ENCODE measurements around the gene SMAD7.

SMAD7 gene

DNA sequence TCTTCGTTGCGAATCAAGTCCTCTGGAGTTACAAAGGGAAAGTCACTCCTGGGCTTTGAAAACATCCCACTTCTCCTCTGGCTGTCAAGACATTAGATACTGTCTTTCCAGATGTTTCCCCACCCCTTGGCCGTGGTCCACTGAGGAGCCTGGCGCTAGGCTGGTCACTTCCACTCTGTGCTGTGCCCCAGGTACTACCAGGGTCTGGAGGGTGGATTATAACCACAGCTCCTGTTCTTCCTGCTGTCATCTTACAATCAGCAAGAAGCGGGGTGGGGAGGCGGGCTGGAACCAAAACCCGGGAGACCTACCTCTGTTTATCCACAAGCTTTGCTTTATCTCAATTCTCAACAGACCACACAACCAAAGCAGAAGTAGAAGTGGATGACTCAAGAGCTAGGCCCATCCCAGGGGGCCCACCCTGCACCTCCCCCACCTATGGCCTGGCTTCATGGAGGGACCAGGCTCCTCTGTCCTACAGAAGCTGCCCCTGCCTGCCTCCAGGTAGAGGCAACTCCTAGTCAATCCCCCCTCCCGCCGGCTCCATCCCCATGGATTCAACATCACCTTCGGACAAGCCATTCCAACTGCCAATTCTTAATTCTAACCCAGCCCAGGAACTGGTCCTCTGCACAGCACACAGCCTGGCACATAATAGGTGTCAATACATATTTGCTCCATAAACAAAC is 17.8 kb downstream of the SMAD7 start:
- no peak for DNase-seq (ENCODE audit: low read depth in 2 of 3, low spot score in 1 of 3)

DNA sequence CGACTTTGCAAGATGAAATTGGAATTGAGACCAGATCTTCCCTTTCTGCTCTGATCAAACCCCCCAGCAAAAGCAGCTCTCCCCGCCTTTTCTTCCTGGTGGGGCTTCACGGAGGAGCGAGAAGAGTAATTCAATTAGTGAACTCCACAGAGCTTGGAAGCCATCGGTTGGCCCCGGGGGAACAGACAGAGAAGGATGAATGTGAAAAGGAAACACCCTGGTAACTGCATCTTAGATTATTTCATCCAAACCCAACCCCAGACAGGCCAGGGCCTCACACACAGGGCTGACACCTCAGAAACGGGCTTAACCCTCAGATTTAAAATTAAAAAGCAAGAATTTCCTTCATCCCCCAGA is 18.3 kb downstream of the SMAD7 start:
- no peak for DNase-seq (ENCODE audit: low read depth in 2 of 3, low spot score in 1 of 3)

DNA sequence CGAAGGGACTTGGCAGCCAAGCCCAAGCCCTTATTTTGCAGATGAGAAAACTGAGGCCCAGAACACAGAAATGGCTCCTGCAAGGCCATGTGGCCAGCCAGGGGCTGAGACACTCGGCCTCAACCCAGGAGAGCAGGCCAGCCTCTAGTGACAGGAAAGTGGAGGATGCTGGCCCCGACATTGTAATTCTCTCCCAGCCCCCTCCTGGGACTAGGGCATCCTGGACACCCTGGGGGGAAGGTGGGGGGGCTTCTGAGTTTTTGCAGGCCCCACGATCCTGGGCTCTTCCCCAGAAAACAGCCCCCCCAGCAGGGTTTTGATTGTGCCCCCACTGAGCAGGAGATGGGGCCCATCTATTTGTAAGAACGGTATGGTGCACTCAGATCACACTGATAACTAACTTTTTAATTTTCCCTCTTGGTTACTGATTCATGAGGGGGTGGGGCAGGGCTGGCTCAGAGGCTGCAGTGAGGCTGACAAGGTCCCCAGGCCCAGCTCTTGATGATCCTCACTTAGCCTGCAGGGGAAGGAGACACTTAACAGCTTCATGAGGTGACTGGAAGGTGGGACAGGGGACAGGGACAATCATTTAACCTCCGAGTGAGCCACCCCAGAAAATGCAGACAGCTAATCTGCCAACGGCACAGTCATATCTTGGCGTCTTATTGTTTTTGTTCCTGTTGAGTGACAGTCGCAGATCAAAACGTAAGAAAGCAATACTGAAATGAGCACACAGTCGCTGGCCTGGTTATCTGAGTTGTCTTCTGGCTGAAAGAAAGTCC is 18.9 kb downstream of the SMAD7 start:
- peak in 1 of 3 donors; percentile 48 for DNase-seq (ENCODE audit: low read depth in 2 of 3, low spot score in 1 of 3)

DNA sequence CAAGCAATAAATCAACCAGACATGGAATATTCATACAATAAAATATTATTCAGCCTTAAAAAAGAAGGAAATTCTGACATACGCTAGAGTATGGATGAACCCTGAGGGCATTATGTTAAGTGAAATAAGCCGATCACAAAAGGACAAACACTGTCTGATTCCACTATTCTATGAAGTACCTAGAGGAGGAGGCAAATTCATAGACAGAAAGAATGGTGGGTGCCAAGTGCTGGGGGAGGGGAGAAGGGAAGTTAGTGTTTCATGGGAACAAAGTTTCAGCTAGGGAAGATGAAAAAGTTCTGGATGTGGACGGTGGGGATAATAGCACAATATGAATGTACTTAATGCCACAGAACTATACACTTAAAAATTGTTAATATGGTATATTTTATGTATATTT is 19.8 kb downstream of the SMAD7 start:
- DNase-seq (ENCODE audit: low read depth in 2 of 3, low spot score in 1 of 3) = no peak

DNA sequence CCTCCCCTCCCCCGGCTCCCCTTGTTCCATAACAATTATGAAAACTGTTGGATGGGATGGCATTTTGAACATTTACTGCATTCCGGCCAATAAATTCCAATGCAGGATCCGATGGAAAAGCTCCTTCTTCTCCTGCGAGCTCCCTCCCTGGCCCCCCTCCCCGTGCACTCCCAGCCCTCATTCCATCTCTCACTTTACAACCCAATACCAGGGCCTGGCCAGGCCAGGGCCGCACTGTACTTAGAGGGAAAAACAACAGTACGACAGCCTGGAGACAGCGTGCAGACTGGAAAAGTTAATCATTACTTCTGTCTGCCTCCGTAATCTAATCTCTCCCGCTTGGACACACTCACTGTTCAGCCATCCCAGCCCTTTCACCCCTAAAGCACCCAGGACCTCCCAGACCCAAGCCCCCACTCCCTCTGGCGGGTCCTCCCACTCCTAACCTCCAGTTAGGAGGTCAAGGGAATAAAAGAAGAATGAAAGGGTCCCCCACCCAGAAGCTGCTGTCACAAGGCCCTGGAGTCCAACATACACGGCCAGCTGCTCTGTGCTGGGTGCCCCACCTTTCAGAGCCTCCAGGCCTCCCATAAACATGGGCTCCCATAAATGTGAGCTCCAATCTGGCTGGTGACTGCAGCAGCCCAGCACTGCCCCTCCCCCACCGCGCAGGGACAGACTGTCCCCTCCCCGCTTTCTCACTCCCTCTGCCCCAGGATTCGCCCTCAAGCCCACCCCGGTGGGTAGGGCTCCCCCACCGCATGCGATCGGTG is 20.6 kb downstream of the SMAD7 start:
- no peak for DNase-seq (ENCODE audit: low read depth in 2 of 3, low spot score in 1 of 3)

DNA sequence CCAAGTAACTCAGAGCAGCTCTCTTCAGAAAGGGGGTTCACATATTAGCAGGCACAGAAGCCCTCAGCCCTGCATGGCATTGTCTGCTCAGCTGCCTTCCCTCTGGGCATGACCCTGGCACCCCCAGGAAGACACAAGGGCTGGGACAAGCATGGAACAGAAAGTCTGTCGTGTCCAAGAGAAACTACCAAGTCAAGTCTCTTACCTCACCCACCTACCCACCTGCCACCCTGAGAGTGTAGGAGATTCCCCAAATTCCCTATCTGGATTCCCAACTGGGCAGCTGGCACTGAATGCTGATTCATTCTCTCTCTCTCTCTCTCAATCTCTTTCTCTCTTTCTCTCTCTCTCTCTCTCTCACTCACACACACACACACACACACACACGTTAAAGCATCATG is 21.6 kb downstream of the SMAD7 start:
- DNase-seq (ENCODE audit: low read depth in 2 of 3, low spot score in 1 of 3) = no peak

DNA sequence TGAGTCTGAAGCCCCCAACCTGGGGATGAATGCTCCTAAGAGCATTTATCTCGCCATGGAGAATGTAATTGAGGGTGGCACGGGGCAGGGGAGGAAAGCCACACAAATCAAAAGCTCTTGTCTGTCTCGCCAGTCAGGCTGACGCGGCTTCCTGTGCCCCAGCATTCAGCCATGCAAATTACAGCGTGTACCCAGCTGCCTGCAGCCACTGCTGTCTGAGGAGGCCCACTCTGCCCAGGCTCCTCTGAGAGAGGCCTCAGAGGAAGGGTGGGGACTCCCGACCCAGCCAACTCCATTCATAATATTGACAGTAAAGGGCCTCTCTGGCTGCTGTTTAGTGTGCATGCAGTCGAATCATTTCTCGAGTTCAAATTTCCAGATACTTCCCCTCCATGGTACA is 22.0 kb downstream of the SMAD7 start:
- peak in 1 of 3 donors; percentile 50 for DNase-seq (ENCODE audit: low read depth in 2 of 3, low spot score in 1 of 3)

DNA sequence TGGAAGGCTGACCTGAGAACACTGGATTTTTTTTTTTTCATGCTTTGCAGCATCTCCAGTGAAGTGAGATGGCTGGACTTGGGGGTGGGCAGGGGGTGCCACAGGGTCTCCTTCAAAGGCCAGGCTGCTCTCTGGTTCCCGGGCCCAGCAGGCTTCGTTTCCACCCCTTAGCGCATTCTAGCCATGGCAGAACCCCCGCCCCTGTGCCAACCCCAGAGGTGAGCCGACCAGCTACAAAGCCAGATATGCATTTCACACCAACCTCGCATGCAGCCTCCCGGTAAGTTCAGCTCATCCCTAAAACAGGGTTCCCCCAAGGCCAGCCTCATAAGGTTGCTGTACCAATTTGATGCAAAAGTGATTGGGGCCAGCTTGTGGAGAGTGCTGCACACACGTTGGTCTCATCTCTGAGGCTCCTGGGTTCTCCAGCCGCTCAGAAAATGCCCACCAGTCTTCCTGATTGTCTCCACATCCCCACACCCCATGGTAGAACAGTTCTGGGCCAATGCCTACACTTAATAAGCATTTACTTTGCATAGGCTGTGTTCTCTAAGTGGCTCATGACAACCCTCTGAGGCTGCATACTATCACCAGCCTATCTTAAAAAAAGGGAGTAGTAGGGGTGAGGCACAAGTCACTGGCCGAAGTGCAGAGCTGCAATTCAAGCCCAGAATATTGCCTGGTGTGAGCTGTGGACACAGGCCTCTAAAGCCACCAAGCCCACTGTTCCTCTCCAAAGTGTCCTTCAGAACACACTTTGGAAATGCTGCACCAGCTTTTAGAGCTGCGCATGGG is 23.3 kb downstream of the SMAD7 start:
- DNase-seq (ENCODE audit: low read depth in 2 of 3, low spot score in 1 of 3) = no peak

DNA sequence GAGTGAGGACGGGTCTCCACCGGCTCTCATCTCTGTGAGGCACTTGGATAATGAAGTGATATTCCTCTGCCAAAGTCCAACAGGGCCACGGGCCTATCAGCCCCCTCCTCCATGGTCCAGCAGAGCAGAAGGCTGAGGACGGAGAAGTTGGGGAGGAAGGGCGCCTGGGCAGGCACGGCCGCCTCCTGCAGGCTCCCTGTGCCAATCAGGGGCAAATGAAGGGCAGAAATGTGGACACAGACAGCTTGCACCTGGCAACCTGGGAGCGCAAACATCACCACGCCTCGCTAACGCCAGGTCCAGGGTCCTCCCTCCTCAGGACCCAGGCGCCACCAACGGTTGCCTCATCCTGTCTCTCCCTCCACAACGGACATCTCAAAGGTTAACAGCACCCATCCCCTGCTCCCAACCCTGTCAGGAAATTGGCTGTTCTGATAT is 24.3 kb downstream of the SMAD7 start:
- no peak for DNase-seq (ENCODE audit: low read depth in 2 of 3, low spot score in 1 of 3)

DNA sequence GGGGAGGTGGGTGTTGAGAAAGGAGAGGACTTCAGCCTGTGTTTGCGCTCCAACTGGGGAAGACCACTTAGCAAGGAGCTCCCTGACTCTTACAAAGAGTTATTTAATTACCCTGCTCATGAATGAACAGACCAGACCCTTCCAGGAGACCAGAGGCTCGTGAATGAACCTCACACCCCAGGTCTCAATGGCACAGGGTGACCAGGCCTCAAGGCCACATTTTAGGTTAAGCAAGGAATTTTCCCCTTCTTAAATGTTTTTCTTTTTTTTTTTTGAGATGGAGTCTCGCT is 25.3 kb downstream of the SMAD7 start:
- DNase-seq (ENCODE audit: low read depth in 2 of 3, low spot score in 1 of 3) = no peak

DNA sequence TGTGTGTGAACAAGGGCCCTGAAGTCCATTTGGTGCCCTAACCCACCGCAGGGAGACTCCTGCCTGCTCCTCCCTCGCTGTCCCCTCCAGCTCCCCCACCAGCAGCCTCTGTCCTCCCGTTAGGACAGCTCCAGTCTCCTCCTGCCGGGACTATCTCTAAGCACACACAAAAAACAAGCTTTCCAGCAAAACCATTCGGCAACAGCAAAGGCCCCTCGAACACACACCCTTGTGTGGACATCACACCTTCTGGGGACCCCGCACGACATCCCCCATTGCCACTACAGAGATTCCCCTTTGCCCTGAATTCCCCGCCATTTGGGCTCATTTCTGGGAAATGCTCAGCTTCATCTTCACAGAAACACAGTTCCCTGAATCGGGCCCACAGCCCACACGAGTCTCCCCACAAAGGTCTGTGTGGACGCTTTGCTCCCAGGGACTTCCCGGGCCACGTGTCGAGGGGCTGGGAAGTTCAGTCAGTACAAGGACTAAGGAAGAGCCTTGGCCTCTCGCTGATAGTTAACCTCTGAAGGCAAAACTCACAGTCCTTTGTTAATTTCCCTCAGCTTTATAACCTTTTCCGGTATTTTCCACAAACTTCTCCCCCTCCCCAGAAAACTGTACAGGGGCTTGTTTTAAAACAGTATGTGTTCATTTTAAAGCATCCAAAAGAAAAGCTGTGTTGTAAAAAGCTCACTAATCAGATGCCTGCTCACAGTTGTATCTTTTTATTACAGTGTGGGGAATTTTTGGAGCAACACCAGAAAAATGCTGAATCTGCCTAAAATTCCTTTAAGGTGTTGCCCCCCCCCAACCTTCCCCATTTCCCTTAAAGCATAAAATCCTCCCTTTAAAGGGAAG is 25.9 kb downstream of the SMAD7 start:
- no peak for DNase-seq (ENCODE audit: low read depth in 2 of 3, low spot score in 1 of 3)

DNA sequence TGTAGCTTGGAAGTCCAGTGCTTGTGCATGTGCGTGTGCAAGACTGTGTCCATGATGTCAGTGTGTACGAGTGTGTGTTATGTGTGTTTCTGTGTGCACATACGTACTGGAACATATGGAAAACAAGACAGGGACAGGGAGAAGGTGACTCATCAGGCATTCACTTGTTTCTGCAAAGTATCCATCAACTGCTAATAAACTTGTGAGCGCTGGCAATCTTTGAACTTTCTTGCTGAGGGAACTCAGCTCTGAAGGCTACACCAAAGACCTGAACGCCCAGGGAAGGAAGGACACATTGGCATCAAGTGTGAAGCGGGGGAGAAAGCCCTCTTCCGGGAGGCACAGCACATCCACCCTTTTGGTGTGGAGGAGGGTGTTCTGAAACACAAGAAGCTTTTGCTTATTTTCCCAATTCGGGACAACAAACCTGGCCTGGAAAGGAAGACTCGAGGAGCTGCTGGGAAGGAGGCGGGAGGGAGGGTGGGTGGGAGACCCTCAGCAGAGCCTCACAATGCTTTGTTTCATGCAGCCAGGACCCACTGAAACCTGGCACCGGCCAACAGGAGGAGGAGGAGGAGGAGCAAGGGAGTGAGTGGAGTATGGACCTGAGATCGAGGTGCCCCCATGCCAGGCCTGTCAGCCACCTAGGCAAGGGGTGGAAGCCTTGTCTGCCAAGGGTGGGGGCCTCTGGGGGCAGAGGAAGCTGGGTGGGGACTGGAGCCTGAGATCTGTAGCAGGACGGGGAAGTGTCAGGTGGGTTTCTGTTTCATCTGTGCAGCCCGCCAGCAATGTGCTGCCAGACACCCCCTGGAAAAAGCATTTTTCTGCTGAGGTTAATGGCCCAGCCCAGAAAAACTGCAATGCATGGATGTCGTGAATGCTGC is 26.8 kb downstream of the SMAD7 start:
- DNase-seq (ENCODE audit: low read depth in 2 of 3, low spot score in 1 of 3) = no peak

DNA sequence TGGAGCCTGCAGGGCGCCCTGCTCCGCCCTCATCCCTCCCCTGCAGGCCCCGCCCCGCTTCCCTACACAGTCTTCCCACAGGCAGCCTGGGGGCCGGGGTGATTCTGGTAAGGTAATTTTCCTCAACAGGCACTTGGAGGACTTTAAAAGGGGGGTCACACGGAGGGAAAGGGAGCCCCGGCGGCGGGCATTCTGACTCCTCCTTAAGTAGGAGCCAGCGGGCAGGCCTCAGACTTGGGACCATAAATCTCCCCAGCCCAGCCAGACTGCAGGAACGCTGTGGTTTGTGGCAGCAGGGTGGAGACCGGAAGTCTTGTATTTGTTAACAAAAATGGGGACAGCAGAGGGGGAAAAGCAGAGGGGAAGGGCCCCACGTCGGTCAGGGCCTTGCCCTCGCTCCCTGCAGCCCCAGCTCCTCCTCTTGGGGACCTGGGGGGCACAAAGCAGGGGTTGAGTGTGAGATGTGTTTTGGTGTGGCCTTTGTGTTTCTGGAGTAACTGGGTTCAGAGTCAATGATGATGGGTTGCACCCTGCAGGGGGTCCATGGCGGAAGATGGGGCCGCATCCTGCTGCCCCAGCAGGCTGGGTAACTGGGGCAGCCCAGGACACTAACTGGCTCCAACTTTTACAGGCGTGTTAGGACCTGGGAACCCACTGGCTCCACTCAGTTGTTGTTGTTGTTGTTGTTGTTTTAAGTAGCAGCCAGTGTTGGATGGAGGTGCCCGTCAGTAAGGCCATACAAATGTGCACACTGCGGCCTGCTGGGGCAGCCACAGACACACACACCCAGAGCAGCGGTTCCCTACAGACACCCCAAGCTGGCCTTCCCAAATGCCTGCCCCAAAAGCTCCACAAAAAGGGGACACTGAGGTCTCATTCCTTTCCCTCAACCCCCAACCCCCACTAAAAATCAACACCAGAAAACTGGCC is 27.7 kb downstream of the SMAD7 start:
- no peak for DNase-seq (ENCODE audit: low read depth in 2 of 3, low spot score in 1 of 3)

DNA sequence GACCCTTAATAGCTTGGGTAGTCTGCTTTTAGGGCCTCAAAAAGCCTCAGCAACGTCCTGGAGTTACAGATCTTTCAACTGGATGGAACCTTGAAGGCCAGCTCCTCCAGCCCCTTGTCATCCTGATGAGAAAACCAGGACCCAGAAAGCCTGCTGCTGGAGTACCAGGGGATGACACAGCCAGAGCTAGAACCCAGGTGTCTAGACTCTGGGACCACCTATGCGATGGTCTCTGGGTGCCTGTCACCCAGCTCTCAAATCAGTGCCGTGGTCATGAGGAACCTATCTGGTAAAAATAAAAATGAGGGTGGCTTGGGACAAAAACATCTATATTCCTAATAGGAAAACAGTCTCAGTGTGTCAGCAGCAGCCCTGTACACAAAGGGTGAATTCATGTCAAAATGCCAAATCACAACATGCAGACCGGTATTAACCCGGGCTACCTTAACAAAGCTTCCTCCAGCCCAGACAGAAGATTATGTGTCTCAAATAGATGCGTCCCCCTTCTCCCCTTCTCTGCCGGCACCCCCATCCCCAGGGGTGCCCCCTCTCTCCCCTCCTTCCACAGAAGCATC is 28.5 kb downstream of the SMAD7 start:
- DNase-seq (ENCODE audit: low read depth in 2 of 3, low spot score in 1 of 3) = no peak

DNA sequence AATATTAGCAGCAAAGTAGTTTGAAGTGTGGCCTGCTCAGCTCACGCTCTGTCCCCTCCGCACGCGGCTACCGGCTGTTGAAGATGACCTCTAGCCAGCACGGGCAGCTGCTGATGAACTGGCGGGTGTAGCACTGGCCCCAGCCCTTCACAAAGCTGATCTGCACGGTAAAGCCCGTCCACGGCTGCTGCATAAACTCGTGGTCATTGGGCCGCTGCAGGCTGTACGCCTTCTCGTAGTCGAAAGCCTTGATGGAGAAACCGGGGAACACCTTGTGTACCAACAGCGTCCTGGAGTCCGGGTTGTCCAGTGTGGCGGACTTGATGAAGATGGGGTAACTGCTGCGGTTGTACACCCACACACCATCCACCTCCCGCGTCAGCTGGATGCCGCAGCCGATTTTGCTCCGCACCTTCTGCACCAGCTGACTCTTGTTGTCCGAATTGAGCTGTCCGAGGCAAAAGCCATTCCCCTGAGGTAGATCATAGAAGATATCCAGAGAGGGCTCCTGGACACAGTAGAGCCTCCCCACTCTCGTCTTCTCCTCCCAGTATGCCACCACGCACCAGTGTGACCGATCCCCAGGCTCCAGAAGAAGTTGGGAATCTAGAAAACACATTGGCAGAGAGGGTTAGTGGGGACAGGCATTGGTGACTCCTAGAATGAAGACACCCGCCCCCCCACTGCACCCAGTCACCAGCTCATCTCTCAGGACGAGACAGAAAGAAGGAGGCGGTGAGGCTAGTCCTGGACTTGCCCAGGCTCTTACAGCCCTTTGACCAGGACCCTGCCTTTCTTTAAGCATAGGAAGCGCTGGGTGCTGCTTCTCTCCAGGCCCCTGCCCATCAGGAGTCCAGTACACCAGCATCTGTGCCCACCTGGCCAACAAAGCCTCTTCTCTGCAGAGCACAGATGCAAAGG is 29.2 kb downstream of the SMAD7 start:
- DNase-seq (ENCODE audit: low read depth in 2 of 3, low spot score in 1 of 3) = no peak

DNA sequence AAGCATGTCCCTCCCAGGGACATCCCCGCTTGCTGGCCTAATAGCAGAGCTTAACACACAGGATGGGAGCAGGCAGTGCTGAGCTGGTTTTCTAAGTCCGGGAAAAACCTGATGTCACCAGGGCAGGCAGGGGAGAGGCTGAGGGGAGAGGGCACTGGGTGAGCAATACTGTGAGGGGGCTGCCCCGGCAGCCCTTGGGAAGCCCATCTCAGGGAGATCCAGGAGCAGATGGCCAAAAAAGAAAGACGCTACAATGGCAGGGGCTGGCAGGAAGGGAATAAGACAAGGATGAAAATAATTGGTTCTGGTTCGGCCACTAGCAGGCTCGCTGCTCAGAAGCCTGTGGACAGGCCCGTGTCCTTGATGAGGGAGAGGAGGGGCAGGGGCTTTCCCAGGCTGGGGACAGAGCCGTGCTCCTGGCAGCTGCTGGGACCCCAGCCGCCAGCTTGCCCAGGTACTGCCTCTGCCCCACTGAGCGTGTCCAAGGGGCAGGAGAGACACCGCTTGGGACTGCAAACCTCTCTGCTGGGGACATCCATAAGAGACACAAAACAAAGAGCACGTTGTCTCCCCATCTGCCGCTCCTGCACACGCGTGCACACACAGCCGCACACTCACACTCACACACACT is 30.2 kb downstream of the SMAD7 start:
- DNase-seq (ENCODE audit: low read depth in 2 of 3, low spot score in 1 of 3) = no peak

DNA sequence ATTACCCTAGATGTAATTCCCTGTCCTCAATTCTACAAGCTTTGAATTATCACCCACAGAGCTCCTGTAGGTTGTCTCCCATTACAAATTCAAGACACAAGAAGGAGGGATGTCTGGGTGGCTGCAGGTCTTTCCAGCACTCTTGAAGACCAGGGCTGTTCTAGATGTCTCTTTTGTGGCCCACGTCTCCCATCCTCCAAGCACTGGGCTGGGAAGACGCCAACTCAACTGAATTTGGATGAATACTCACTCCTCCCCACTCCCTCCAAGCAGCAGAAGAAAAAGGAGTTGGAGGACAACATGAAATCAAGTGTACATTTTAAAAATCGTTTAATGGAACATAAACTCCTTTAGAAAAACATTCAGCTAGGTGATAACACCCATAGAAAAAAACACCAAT is 31.2 kb downstream of the SMAD7 start:
- DNase-seq (ENCODE audit: low read depth in 2 of 3, low spot score in 1 of 3) = no peak

Measured in stimulated activated CD4-positive, alpha-beta T cell treated with anti-CD3 and anti-CD28 coated beads, Interleukin-12 subunit alpha, Interleukin-12 subunit beta, amount 100 ng/mL, for 48 hours (primary cell).